Mesothelial cell of epicardium (in vitro differentiated cells): Measurements from ENCODE around the gene DGKH. TPM values are rescaled to one million over a fixed set of nuclear protein-coding genes. Genes with fewer than 3 reads are reported as not detected.
"Not testable (repeated sequence)": the region's sequence is repeated elsewhere in the genome, so short reads cannot be mapped to it uniquely, and the experiment has no call there.

Experiments
- DNase-seq, 2 experiments: peaks; one replicate each; pipeline ENCODE4 v3.0.0; 2021; ENCODE audit warnings: low spot score in 2 of 2; ENCODE audit not compliant: unreplicated experiment in 2 of 2
- H3K27ac Mint-ChIP-seq: 2 replicates; pipeline ENCODE4 v1.8.0; 2021; ENCODE audit warnings: mixed read lengths
- H3K27me3 Mint-ChIP-seq: 2 replicates; pipeline ENCODE4 v1.8.0; 2021; ENCODE audit warnings: low read depth, mixed read lengths
- H3K36me3 Mint-ChIP-seq: 2 replicates; pipeline ENCODE4 v1.8.0; 2021; ENCODE audit warnings: mixed read lengths
- H3K4me1 Mint-ChIP-seq: 2 replicates; pipeline ENCODE4 v1.8.0; 2021; ENCODE audit warnings: mixed read lengths
- H3K4me3 Mint-ChIP-seq: 2 replicates; pipeline ENCODE4 v1.8.0; 2021; ENCODE audit warnings: mild to moderate bottlenecking, moderate library complexity, mixed read lengths
- H3K9me3 Mint-ChIP-seq: 2 replicates; pipeline ENCODE4 v1.8.0; 2021; ENCODE audit warnings: mixed read lengths
- total RNA-seq: library from RNA; stranded (reverse); gene quantifications from 3 replicates; pipeline ENCODE4 v1.2.1, GENCODE V29; 2021
- TF ChIP-seq, protein P1 (sequence below): fragments of 200-600 bp; sonication (generic); IDR thresholded peaks from one replicate; pipeline ENCODE4 v1.5.0; 2021; ENCODE audit warnings: antibody characterized with exemption; ENCODE audit not compliant: unreplicated experiment

The DGKH gene
- total RNA-seq, 1 donor from 2014 or later: 9.2 TPM

DNA sequence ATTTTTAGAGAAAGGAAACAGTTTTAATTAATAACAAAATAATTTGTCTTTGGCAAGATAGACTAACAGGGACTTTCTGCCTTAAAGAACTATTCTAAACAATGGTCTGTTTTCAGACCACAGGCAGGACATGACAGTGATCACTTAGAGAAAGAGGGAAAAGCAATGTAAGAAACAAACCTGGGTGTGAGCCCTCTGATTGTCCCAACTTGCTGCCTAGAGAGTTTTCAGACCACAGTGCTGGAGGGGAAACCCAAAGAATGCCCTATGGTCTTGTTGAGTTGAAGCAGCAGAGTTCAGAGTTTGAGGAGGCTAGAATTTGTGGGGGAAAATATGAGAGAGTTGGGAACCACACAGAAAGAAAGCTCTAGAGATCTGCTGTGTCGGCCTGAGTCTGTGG is 38.1 kb downstream of the DGKH start:
- no peak overlapping the region for H3K27ac Mint-ChIP-seq
- TF ChIP-seq, protein P1, sequence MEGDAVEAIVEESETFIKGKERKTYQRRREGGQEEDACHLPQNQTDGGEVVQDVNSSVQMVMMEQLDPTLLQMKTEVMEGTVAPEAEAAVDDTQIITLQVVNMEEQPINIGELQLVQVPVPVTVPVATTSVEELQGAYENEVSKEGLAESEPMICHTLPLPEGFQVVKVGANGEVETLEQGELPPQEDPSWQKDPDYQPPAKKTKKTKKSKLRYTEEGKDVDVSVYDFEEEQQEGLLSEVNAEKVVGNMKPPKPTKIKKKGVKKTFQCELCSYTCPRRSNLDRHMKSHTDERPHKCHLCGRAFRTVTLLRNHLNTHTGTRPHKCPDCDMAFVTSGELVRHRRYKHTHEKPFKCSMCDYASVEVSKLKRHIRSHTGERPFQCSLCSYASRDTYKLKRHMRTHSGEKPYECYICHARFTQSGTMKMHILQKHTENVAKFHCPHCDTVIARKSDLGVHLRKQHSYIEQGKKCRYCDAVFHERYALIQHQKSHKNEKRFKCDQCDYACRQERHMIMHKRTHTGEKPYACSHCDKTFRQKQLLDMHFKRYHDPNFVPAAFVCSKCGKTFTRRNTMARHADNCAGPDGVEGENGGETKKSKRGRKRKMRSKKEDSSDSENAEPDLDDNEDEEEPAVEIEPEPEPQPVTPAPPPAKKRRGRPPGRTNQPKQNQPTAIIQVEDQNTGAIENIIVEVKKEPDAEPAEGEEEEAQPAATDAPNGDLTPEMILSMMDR: no peak
- no peak for DNase-seq
- peaks cover 28% of the 10 kb centered on the region for H3K36me3 Mint-ChIP-seq
- H3K4me3 Mint-ChIP-seq: no peak overlapping the region
- no peaks in the 10 kb centered on the region for H3K27me3 Mint-ChIP-seq
- no peaks in the 10 kb centered on the region for H3K4me1 Mint-ChIP-seq
- H3K9me3 Mint-ChIP-seq: peaks cover 48% of the 10 kb centered on the region

DNA sequence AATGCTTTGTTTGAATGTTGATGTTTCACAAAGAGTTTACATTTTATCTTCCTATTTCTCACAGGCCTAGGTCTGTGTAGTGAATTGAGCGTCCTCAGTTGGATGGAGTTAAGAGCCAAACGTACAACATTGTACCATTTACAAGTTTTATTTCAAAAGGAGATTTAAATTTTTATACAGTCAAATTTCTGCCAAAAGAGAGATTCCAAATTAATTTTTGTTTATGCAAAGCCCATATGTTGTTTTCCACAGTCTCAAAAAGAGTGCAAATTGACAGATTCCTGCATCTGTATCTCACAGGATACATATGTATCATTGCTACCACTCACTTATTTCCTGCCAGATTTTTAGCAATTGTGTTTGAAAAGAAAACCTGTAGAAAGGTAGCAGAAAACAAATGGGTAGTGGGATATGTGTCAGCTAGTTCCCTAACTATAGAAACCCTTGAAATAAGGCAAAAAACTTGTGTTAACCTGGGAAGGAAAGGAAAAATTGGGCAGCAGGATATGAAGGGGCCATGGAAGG is 46.1 kb downstream of the DGKH start:
- TF ChIP-seq, protein P1: no peak
- no peak for DNase-seq
- Mint-ChIP-seq H3K4me3 (no peak overlapping the region), H3K9me3 (peaks cover 18% of the 10 kb centered on the region), H3K4me1 (no peaks in the 10 kb centered on the region), H3K27ac (no peak overlapping the region), H3K27me3 (no peaks in the 10 kb centered on the region), H3K36me3 (peaks cover 8% of the 10 kb centered on the region)

DNA sequence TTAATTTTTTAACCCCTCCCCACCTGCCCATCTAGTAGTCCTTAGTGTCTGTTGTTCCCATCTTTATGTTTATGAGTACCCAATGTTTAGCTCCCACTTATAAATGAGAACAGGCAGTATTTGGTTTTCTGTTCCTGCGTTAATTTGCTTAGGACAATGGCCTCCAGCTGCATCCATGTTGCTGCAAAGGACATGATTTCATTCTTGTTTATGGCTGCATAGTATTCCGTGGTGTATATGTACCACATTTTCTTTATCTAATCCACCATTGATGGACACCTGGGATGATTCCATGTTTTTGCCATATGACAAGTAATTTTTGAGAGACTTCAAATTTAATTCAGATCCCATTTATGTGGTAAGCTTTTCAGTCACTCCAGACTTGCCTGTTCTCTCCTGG is 47.8 kb downstream of the DGKH start:
- H3K36me3 Mint-ChIP-seq, H3K4me1 Mint-ChIP-seq, H3K27ac Mint-ChIP-seq, H3K9me3 Mint-ChIP-seq, H3K4me3 Mint-ChIP-seq, DNase-seq, H3K27me3 Mint-ChIP-seq: not testable (repeated sequence)

DNA sequence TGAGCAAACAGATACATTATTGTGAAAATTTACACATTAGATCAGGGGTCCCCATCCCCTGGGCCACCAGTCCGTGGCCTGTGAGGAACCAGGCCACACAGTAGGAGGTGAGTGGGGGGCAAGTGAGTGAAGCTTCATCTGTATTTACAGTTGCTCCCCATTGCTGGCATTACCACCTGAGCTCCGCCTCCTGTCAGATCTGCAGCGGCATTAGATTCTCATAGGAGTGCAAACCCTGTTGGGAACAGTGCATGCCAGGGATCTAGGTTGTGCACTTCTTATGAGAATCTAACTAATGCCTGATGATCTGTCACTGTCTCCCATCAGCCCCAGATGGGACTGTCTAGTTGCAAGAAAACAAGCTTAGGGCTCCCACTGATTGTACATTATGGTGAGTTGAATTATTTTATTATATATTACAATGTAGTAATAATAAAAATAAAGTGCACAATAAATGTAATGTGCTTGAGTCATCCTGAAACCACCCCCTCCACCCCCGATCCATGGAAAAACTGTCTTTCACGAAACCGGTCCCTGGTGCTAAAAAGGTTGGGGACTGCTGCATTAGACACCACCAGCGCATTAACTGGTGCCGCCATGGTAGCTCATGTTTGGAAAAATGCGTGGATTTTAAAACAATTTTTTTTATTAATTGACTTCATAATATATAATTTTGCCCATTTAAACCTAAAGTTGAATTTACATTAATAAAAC is 51.7 kb downstream of the DGKH start:
- Mint-ChIP-seq H3K27ac (no peak overlapping the region), H3K36me3 (no peaks in the 10 kb centered on the region), H3K4me1 (peaks cover 2% of the 10 kb centered on the region), H3K4me3 (no peak overlapping the region), H3K27me3 (no peaks in the 10 kb centered on the region), H3K9me3 (peaks cover 10% of the 10 kb centered on the region)
- TF ChIP-seq, protein P1: no peak
- no peak for DNase-seq

DNA sequence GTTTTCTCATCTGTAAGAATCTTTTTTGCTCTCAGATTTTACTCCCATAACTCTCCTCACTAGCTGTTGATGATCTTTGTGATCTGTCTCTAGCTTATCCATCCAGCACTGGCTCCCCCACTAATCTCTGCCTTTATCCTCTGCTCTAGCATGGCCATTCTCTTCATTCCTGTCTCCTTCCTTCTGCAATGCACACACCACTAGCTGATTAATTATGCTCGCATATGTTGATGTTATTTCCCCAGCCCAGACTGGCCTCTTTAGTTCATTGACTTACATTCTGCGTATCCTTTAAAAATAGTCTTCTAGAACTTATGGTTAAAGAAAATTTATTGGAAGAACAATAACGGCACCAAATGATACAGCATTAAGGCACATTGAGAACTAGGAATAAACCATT is 52.5 kb downstream of the DGKH start:
- DNase-seq: no peak
- no peak overlapping the region for H3K4me3 Mint-ChIP-seq

More for the DNA sequence above, 52.5 kb downstream of the DGKH start:
- Mint-ChIP-seq H3K4me1 (peaks cover 2% of the 10 kb centered on the region), H3K27ac (no peak overlapping the region), H3K36me3 (no peaks in the 10 kb centered on the region), H3K9me3 (peaks cover 10% of the 10 kb centered on the region), H3K27me3 (no peaks in the 10 kb centered on the region)
- TF ChIP-seq, protein P1: no peak
